GM18526 (cell line): ENCODE results near the gene ANKRD11.

ENCODE experiments used
- POLR2A ChIP-seq: IDR thresholded peaks from 3 replicates; pipeline ENCODE4 v1.6.1; 2011; ENCODE audit not compliant: insufficient read length; ENCODE audit errors: extremely low read depth

ANKRD11 gene

DNA sequence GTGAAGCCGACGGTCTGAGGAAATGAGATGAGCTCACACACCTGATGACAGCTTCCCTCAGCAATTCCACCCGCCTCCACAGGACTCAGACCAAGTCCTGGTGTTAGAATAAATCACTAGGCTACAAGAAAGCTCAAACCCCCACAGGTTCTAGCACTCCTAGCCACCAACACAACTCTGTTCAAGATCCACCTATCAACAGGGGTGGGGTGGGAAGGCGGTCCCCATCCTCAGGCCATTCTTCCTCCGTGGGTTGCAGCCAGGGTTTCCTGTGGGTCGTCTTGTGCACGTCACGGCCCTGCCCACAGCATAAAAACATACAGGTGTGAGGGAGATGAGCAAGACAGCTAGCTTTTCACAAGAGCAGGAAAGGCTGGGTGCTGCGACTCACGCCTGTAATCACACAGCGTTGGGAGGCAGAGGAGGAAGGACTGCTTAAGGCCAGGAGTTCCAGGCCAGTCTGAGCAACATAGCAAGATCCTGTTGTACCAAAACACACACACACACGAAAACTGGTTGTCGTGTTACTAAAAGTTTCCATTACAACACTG is 81.1 kb downstream of the ANKRD11 start:
- TF ChIP-seq POLR2A = no peak

DNA sequence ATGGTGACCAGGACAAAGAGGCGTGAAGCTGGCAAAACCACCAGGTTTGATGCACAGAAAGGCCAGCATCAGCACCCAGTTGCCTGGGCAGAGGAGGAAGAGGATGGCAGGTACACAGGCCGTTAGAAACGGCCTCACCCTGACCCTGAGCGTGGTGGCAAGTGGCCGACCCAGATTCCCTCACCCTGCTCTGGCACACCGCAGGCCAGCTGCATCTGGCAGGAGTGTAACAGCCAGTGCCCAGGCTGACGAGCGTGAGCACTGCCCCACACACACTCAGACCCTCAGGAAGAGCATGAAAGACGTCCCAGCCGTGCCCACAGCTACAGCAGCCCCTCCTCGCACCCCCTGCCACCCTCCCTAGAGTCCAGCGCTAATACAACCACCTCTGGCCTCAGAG is 82.0 kb downstream of the ANKRD11 start:
- TF ChIP-seq POLR2A = no peak

DNA sequence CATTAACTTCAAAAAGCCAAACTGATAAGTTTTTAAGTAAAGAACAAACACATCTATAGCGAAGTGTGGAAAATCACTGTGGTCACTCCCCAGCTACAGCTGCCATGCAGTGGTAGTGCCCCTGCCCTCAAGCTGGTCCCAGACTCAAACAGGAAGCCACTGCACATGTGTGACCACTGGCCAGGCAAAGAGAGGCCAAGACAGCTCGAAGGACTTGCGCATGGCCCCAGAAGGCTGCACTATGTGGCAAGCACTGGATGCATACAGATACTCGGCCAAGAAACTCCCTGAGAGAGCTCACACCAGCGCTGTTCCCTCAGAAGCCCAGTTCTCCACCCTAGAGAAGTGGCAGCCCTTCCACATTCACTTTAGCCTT is 82.4 kb downstream of the ANKRD11 start:
- no peak for TF ChIP-seq POLR2A

DNA sequence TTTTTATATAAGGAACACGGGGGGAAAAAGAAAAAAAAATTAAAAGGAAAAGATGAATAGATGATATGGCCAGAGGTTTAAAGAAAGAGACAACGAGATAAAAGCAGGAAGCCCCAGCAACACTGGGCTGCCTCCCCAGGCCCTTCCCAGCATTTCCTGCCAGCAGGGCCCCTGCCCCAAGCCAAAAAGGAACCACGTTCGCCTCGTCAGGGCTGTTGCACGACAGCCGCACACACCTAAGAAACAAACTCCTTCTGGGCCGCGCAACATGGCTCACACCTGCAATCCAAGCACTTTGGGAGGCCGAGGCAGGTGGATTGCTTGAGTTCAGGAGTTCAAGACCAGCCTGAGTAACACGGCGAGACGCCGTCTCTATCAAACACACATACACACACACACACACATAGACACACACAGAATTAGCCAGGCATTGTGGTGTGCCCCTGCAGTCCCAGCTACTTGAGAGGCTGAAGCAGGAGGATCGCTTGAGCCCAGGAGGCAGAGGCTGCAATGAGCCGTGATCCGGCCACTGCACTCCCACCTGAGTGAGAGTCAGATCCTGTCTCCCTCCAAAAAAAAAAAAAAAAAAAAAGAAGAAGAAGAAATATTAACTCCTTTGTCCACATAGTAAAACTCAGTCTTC is 83.0 kb downstream of the ANKRD11 start:
- TF ChIP-seq POLR2A = no peak

- TF ChIP-seq POLR2A = no peak
These were observed 84.0 kb downstream of the ANKRD11 start for GRCh38 chr16:89406277-89406888.

DNA sequence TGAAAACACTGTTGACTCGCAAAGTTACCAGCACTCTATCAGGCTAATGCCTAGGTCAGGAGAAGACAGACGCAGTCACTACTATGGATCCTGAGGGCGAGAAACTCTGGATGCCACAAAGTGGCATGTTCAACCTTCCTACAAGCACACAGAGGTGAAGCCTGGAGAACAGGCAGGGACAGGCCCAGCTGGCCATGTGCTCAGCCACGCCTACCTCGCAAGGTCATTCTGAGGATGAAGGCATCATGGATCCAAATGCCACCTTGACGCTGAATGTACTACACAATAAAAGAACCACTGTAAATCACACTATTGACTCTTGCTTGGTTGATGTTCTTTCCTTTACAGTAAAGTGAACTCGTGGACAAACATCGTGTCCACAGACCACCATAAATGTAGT is 85.8 kb downstream of the ANKRD11 start:
- TF ChIP-seq POLR2A = no peak

DNA sequence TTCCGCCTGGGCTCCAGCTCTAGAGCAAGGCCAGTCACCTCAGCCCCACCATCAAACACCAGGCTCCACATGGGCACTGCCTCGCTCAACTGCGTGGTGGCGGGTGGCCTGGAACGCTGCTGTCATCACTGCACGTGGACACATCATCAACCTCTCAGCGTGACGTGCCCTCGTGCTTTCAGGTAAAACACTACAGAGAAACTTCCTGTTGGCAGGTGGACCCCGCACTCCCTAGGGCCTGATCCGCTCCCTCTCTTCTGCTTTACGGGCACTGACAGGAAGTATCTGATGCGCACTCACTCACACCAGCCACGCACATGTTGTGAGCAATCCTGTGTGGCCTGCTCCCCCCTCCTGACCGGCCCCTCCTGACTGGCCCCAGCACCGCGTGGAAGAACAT is 87.4 kb downstream of the ANKRD11 start:
- TF ChIP-seq POLR2A = no peak

DNA sequence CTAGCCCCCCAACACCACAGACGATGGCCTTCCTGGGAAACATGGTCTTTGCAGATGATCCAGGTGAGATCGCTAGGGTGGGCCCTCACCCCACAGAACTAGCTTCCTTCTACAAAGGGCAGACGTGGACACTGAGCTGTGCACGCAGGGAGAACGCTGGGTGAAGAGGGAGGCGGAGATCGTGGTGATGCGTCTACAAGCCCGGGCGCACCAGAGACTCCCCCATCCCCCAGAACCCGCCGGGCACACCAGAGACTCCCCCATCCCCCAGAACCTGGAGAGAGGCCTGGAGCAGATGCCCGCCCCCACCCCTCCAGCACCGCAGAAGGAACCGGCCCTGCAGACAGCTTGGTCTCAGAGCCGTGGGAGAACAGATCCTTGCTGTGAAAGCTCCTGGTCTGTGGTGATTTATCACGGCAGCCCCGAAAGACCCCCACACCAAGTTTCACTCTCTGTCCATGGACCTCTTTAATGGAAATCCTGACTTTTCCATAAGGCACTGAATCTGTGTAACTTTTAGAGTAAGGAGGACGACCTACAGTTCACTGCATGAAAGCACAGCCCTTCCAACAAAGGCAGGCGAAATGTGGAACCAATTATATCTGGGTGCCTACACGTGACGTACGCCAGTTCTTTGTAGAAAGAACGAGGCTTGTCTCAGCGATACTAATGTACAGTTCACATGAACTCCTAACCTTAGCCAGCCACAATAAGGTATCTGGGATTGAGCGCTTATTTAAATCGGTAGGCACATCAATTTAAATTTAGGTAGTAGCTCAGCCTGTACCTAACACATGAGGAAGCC is 88.5 kb downstream of the ANKRD11 start:
- no peak for TF ChIP-seq POLR2A

DNA sequence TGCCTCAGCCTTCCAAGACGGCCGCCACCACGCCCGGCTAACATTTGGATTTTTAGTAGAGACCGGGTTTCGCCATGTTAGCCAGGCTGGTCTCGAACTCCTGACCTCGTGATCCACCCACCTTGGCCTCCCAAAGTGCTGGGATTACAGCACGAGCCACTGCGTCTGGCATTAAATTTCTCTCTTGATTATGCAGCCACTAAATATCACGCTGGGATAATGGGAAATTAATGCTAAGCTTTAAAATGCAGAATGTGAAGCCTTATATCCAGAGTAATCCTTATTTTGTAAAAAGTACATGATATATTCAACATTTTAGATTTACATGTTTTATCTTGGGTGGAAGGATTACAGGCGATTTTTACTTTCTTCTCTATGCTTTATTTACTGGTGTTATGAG is 89.2 kb downstream of the ANKRD11 start:
- no peak for TF ChIP-seq POLR2A

GRCh38 chr16:89400740-89401139 is 89.6 kb downstream of the ANKRD11 start:
- no peak for TF ChIP-seq POLR2A

DNA sequence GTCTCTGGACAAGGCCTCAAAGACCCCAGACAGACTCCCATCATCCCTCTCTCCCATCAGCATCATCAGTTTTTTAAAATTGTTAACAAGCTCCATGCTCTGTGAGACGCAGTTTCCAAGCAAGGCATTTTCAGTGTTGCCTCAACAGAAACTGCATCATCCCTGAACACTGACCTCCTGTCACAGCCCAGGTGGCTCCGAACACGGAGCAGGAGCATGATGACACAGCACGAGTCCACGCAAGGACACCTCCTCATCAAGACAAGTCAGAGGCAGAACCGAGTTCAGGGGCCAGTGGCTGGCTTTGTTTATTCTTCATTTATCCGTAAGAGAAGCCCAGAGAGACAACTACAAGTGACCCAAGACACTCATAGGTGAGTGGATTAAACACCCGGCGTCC is 91.4 kb downstream of the ANKRD11 start:
- TF ChIP-seq POLR2A = no peak

- TF ChIP-seq POLR2A = no peak
These were observed 93.0 kb downstream of the ANKRD11 start for GRCh38 chr16:89397331-89397861.

DNA sequence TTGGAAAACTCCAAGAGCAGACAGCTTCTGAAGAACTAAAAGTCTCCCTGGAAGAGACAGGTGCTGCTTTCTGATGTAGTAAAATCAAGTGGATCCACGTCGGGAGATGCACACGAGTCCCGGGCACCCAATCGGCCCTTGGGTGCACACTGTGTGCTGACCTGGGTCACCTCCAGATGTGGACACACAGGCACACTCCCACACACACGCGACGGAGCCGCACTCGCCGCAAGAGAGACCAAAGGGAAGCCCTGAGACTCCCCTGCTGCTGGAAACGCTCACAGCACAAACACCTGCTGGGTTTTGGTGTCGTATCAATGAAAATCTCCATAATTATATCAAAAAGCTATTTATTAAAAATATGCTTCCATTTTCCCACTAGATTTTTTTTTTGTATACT is 94.2 kb downstream of the ANKRD11 start:
- no peak for TF ChIP-seq POLR2A

DNA sequence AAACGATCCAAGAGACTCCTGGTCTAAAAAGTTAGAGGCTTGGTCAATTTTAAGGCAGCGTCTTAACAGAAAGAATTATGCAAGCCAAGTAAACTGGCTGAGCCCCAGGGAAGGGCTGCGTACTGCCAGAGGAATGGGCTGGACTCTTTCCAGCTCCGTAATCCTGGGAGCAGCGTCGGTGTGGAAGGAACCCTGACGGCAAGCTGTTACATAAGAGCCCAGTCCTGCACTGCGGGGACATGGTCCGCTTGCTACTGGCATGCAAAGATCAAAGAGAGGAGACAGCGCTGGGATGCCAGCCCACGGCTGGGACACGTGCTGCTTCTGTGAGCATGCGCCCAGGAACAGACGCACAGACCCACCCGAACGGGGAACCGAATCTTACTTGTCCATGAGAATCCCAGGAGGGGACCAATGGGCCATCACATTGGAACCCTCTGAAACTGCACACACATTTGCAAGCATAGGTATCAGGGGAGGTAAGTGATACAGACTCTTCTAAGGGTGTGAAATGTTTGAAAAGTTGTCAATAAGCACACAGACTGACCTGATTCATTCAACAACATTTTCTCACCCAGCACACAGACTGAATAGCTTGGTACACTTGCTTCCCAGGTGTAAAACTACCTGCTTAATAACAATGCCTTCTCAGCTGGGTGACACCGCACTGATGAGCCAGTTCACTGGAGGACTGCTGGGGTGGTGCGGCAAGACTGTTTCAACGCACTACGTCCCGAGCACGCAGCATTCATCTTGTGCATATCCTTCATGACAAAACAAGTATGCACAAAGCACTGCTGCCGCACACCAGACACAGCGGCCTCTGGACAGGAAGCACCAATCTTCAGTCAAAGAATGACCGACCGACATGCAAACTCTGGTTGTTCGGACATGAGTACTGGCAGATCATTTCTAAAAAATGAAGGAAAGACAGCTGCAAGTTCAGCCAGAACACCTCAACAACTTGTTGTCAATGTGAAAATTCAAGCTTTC is 94.9 kb downstream of the ANKRD11 start:
- TF ChIP-seq POLR2A = no peak
